Measurements from ENCODE around the gene HCFC1. TPM values are rescaled to one million over a fixed set of nuclear protein-coding genes. Genes with fewer than 3 reads are reported as not detected.

Gene HCFC1
- total RNA-seq, 1 donor from 2014 or later, result 48.4 TPM

DNA sequence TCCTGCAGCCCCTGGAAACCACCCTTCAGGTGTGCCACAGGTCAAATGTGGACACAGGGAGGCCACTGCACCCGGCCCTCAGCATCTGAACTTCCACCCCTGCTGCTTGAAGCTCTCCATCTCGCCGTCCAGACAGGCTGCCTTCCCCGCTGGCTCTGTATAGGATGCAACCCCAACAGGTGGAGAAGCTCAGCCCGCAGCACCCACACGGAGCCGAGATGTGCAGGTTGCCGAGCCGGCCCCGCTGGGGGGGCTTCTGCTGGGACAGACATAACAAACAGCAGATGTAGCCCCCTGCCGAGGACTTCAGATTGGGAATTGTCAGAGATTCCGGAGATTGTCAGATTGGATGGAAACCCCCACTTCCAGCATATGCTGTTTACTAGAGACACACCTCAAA lies 21.5 kb upstream of the HCFC1 start:
- ATAC-seq (no peak), DNase-seq (no peak)
- TF ChIP-seq, protein P1, sequence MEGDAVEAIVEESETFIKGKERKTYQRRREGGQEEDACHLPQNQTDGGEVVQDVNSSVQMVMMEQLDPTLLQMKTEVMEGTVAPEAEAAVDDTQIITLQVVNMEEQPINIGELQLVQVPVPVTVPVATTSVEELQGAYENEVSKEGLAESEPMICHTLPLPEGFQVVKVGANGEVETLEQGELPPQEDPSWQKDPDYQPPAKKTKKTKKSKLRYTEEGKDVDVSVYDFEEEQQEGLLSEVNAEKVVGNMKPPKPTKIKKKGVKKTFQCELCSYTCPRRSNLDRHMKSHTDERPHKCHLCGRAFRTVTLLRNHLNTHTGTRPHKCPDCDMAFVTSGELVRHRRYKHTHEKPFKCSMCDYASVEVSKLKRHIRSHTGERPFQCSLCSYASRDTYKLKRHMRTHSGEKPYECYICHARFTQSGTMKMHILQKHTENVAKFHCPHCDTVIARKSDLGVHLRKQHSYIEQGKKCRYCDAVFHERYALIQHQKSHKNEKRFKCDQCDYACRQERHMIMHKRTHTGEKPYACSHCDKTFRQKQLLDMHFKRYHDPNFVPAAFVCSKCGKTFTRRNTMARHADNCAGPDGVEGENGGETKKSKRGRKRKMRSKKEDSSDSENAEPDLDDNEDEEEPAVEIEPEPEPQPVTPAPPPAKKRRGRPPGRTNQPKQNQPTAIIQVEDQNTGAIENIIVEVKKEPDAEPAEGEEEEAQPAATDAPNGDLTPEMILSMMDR (IDR thresholded peaks at IDR 0.05), result no peak
- no peak overlapping the region for H3K4me3 ChIP-seq
- no peaks in the 10 kb centered on the region for H3K27me3 ChIP-seq (ENCODE audit: low read depth)
- no peak overlapping the region for H3K27ac ChIP-seq
- no peaks in the 10 kb centered on the region for H3K9me3 ChIP-seq
- no peaks in the 10 kb centered on the region for H3K4me1 ChIP-seq
- H3K36me3 ChIP-seq, result no peaks in the 10 kb centered on the region
- intact Hi-C loops (cut with DNase I), result no loop called here

DNA sequence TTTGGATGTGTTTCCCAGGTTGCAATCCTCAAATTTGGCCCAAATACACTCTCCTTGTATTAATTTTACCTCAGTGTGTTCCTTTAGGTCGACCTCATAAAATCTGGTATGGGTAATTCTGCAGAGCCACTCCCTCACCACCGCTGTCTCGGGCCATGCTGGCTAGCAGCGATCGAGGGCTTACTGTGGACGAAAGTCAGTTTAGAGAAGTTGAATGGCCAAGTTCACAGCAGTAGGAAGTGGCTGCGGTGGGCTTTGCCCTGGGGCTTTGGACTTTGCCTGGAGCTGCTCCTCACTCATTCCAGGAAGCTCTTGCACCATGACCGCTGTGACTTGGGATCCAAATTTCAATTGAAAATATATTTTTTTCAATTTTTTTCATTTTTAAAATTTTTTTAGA lies 20.6 kb upstream of the HCFC1 start:
- no peaks in the 10 kb centered on the region for H3K9me3 ChIP-seq
- no peak overlapping the region for H3K4me3 ChIP-seq
- H3K36me3 ChIP-seq, result no peaks in the 10 kb centered on the region
- no peak overlapping the region for H3K27ac ChIP-seq
- H3K4me1 ChIP-seq, result no peaks in the 10 kb centered on the region
- DNase-seq, result no peak
- H3K27me3 ChIP-seq (ENCODE audit: low read depth), result no peaks in the 10 kb centered on the region
- ATAC-seq, result no peak
- TF ChIP-seq, protein P1 (IDR thresholded peaks at IDR 0.05), result no peak
- intact Hi-C loops (cut with DNase I), result no loop called here

DNA sequence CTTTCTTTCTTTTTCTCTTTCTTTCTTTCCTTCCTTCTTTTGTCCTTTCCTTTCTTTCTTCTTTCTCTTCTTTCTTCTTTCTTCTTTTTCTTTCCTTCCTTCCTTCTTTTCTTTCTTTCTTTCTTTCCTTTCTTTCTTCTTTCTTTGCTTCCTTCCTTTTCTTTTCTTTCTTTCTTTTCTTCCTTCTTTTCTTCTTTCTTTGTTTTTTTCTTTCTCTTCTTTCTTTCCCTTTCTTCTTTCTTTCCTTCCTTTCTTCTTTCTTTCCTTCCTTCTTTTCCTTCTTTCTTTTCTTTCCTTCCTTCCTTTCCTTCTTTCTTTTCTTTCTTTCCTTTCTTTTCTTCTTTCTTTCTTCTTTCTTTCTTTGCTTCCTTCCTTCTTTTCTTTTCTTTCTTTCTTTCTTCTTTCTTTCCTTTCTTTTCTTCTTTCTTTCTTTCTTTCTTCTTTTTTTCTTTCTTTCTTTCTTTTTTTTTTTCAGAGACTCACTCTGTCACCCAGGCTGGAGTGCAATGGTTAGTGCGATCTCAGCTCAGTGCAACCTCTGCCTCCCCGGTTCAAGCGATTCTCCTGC lies 19.5 kb upstream of the HCFC1 start:
- Histone ChIP-seq H3K9me3 (no peaks in the 10 kb centered on the region), H3K36me3 (no peaks in the 10 kb centered on the region), H3K4me1 (no peaks in the 10 kb centered on the region), H3K27me3 (ENCODE audit: low read depth) (no peaks in the 10 kb centered on the region), H3K4me3 (no peak overlapping the region), H3K27ac (no peak overlapping the region)
- no peak for ATAC-seq
- TF ChIP-seq, protein P1 (IDR thresholded peaks at IDR 0.05), result no peak
- intact Hi-C loops (cut with DNase I), result no loop called here
- no peak for DNase-seq

DNA sequence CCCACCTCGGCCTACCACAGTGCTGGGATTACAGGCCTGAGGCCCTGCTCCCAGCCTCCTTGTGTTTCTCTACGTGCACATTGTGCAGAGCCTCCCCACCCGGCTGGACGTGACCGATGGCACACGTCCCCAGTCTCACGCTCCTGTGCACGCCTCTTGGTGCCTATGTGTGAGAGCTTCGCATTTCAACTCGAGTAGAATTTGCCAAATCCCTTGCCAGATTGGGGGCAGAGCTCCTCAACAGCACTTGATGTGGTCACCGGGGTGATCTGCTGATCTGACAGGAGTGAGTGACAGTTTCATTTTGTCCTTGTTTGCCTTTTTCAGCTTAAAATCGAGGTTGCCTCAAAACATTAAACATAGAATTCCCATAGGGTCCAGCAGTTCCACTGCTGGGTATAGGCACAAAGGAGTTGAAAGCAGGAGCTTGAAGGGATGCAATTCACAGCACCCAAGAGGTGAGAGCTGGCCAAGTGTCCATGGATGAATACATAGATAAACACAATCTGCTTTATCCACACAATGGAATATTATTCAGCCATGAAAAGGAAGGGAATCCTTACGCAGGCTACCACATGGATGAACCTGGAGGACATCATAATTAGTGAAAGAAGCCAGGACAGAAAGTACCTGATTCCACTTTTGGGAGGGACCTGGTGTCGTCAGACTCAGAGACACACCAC lies 18.5 kb upstream of the HCFC1 start:
- Histone ChIP-seq H3K9me3 (no peaks in the 10 kb centered on the region), H3K4me1 (peaks cover 2% of the 10 kb centered on the region), H3K4me3 (no peak overlapping the region), H3K36me3 (no peaks in the 10 kb centered on the region), H3K27ac (no peak overlapping the region), H3K27me3 (ENCODE audit: low read depth) (no peaks in the 10 kb centered on the region)
- ATAC-seq, result no peak
- TF ChIP-seq, protein P1 (IDR thresholded peaks at IDR 0.05), result no peak
- intact Hi-C loops (cut with DNase I), result no loop called here
- no peak for DNase-seq

DNA sequence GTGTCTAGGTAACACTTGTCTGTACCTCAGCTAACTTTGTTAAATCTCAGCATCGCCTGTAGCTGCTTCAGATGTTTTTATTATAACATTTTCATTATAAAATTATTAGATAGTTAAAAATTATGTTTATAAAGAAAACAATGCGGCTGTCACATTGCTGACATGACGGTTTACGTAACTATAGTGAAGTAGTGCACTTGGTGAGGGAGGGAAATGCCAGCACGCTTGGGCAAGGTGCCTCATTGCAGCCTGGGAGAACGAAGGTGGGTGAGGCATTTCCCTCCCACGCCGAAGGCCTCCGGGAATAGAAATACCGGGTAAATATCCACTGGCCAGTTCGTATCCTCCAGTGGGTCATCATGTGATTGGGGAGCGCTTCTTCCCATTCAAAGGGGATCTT lies 16.9 kb upstream of the HCFC1 start:
- Histone ChIP-seq H3K27me3 (ENCODE audit: low read depth) (no peaks in the 10 kb centered on the region), H3K4me3 (no peak overlapping the region), H3K36me3 (no peaks in the 10 kb centered on the region), H3K9me3 (no peaks in the 10 kb centered on the region), H3K27ac (no peak overlapping the region), H3K4me1 (peaks cover 8% of the 10 kb centered on the region)
- intact Hi-C loops (cut with DNase I), result no loop called here
- TF ChIP-seq, protein P1 (IDR thresholded peaks at IDR 0.05), result no peak
- no peak for ATAC-seq
- no peak for DNase-seq

Data from lower lobe of right lung (tissue), 2 donors.